Measurements from ENCODE around the gene SLC25A19.
"Not testable (repeated sequence)": the region's sequence is repeated elsewhere in the genome, so short reads cannot be mapped to it uniquely, and the experiment has no call there.

Gene SLC25A19

DNA sequence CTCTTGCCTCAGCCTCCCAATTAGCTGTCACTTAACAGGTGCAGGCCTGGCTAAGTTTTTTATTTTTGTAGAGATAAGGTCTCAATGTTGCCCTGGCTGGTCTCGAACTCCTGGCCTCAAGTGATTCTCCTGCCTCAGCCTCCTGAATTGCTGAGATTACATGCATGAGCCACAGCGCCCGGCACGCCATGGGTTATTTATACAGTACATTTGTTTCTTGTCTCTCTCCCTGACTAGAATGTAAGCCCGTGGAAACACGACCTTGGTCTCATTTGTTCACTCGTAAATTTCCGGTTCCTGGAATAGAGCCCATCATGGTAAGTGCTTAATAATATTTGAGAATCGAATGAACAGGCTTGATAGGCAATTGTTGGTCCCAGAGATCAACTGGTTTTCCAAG, 2.0 kb downstream of the SLC25A19 start:
- H3K4me3 ChIP-seq (ENCODE audit: low read depth, low read length) = no peak overlapping the region
- TF ChIP-seq, protein P1, sequence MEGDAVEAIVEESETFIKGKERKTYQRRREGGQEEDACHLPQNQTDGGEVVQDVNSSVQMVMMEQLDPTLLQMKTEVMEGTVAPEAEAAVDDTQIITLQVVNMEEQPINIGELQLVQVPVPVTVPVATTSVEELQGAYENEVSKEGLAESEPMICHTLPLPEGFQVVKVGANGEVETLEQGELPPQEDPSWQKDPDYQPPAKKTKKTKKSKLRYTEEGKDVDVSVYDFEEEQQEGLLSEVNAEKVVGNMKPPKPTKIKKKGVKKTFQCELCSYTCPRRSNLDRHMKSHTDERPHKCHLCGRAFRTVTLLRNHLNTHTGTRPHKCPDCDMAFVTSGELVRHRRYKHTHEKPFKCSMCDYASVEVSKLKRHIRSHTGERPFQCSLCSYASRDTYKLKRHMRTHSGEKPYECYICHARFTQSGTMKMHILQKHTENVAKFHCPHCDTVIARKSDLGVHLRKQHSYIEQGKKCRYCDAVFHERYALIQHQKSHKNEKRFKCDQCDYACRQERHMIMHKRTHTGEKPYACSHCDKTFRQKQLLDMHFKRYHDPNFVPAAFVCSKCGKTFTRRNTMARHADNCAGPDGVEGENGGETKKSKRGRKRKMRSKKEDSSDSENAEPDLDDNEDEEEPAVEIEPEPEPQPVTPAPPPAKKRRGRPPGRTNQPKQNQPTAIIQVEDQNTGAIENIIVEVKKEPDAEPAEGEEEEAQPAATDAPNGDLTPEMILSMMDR (IDR thresholded peaks at IDR 0.05; ENCODE audit: borderline replicate concordance, insufficient read depth, low read depth, low read length) = no peak

DNA sequence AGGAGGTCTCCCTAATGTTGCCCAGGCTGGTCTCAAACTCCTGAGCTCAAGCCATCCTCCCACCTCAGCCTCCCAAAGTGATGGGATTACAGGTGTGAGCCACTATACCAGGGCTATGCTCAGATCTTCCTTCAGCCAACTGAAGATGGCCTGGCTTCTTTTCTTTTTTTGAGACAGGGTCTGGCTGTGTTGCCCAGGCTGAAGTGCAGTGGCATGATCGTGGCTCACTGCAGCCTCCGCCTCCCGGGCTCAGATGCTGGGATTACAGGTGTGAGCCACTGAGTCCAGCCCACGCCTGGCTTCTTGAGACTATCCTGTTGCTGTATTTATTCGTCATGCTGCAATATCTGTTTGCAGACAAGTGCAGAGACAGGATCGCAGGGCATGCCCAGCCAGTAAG, 4.1 kb downstream of the SLC25A19 start:
- H3K4me3 ChIP-seq (ENCODE audit: low read depth, low read length) = no peak overlapping the region
- TF ChIP-seq, protein P1 (IDR thresholded peaks at IDR 0.05; ENCODE audit: borderline replicate concordance, insufficient read depth, low read depth, low read length) = no peak

DNA sequence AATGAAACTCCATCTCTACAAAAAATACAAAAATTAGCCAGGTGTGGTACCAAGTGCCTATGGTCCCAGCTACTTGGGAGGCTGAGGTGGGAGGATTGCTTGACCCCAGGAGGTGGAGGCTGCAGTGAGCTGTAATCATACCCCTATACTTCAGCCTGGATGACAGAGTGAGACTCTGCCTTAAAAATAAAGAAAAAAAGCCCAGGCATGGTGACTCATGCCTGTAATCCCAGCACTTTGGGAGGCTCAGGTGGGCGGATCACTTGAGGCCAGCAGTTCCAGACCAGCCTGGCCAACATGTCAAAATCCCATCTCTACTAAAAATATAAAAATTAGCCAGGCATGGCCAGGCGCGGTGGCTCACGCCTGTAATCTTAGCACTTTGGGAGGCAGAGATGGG, 9.0 kb downstream of the SLC25A19 start:
- not testable (repeated sequence) for H3K4me3 ChIP-seq (ENCODE audit: low read depth, low read length)

DNA sequence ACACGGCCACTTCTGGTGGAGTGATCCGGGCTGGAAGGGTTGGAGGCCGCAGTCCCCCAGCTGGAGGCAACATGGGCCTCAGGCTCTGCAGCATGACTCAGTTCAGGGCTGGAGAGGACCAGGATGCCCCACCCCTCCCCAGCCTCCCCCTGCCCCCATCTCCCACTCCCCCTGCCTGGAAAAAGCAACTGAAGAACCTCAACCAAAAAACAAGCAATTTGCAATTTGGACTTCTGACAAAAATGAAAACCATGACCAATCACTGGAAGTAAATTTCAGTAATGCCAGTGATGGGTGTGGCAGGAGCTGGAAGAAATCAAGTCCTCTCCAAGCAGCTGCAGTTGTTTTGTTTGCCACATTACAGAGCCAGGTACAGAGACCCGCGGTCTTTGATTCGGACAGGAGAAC, 11.6 kb downstream of the SLC25A19 start:
- TF ChIP-seq, protein P1 (IDR thresholded peaks at IDR 0.05; ENCODE audit: borderline replicate concordance, insufficient read depth, low read depth, low read length) = no peak

DNA sequence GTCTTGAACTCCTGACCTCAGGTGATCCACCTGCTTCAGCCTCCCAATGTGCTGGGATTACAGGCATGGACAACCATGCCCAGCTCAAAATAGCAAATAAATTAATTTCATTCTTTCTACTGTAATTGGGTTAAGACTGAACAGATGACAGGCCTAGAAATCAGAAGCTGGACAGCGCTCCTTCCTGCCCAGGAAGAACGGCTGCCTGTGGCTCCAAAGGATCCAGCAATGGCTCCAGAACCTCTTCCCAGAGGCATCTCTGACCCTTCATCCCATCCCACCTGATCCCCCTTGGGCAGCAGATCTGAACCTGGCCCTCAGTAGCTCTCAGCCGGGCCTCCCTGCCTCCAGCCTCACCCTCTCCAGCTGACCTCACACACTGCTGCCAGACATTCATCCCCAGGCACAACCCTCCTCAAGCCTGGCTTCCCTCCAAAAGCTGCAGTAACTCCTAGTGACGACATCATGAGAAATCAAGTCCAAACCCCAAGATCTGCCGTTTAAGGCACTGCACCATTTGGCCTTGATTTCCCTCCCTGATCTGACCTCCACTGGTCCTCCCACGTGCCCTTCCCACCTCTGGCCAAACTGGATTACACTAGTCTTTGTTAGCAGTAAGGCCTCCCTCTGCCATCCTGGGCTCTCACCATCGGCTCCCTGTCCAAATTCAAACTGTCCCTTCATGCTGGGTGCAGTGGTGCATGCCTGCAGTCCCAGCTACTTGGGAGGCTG, 15.1 kb downstream of the SLC25A19 start:
- TF ChIP-seq, protein P1 (IDR thresholded peaks at IDR 0.05; ENCODE audit: borderline replicate concordance, insufficient read depth, low read depth, low read length) = no peak
- H3K4me3 ChIP-seq (ENCODE audit: low read depth, low read length) = no peak overlapping the region

More for the DNA sequence above, 11.6 kb downstream of the SLC25A19 start:
- H3K4me3 ChIP-seq (ENCODE audit: low read depth, low read length) = no peak overlapping the region

DNA sequence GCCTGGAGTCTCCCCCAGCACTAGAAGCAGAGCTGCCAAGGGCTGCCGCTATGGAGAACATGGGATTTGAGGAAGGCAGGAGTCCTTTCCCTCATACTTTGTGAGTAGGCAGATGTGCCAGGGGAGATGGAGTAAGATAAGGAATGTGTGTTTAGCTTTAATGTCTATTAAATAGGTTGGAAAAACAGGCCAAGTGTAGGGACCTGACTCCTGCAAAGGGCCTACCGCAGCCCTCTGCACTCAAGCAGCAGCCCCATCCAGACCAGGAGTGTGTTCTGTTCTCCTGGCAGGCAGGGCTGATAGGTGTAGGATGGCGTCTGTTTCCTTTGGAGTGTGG, 16.4 kb downstream of the SLC25A19 start:
- TF ChIP-seq, protein P1 (IDR thresholded peaks at IDR 0.05; ENCODE audit: borderline replicate concordance, insufficient read depth, low read depth, low read length) = no peak
- no peak overlapping the region for H3K4me3 ChIP-seq (ENCODE audit: low read depth, low read length)

DNA sequence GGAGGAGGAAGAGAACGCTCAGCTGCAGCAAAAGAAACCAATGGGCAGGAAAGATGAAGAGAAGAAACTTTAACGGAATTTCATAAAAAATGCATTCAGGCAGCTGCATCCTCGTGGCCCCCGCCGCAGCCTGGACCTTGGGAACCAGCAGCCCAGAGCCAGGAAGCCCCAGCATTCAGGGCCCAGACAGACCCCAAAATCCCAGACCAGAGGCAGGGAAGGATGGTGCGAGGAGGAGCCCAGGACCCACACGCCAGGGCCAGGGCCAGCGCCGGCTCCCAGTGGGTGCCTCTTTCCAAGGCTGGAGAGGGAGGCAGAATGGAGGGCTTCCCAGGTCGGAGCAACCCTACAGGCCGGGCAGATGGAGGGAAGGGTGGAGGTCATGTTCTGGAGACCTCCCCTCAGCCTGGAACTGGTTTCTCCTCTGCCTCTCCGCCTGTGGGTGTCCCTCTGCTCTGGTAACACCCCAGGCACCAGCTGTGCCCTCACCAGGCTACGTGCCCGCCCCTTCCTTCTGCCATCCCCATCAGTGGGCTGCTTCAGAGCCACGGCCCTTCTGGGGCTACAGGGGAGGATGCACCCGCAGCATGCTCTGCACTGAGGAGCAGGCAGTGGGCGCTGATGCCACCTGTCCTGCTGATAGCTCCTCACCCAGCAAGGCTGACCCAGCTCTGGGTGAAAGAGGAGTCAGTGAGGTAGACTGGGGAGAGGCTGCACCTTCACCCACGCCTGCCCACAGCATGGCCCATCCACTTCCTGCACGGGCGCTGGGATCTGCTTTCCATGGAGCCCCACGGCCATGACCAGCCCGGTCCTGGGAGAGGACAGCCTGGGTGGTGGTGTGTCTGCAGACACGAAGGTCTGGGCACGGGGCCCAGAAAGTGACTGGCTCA, 17.0 kb downstream of the SLC25A19 start:
- peak overlapping the region; percentile 89 for H3K4me3 ChIP-seq (ENCODE audit: low read depth, low read length)
- TF ChIP-seq, protein P1 (IDR thresholded peaks at IDR 0.05; ENCODE audit: borderline replicate concordance, insufficient read depth, low read depth, low read length) = no peak
